ENCODE measurements around the gene ZMYM4.
"Not testable (repeated sequence)": the region's sequence is repeated elsewhere in the genome, so short reads cannot be mapped to it uniquely, and the experiment has no call there.

Gene ZMYM4

DNA sequence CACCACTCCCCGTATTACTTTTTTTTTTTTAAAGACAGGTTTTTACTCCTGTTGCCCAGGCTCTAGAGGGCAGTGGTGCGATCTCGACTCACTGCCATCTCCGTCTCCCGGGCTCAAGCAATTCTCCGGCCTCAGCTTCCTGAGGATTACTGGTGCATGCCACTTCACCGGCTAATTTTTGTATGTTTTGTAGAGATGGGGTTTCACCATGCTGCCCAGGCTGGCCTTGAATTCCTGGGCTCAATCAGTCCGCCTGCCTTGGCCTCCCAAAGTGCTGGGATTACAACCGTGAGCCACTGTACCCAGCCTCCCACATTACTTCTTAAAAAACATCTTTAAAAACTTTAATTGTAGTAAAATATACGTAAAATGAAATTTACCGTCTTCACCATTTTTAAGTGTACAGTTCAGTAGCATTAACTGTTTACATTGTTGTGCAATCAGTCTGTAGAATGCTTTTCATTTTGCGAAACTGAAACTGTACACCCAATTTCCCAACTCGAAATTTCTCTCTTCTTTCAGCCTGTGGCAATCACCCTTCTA, 77.0 kb downstream of the ZMYM4 start:
- no peaks in the 10 kb centered on the region for H3K9me3 ChIP-seq (ENCODE audit: control insufficient read depth, insufficient read depth, low read length)
- H3K4me1 ChIP-seq (ENCODE audit: control insufficient read depth, insufficient read depth, low read length): no peaks in the 10 kb centered on the region
- no peaks in the 10 kb centered on the region for H3K36me3 ChIP-seq (ENCODE audit: control insufficient read depth, insufficient read depth, low read length)
- no peaks in the 10 kb centered on the region for H3K27me3 ChIP-seq (ENCODE audit: control insufficient read depth, insufficient read depth, low read length)
- H3K9ac ChIP-seq (ENCODE audit: low read depth, low read length): no peak overlapping the region
- no peak overlapping the region for H3K4me3 ChIP-seq (ENCODE audit: low read depth, low read length)

DNA sequence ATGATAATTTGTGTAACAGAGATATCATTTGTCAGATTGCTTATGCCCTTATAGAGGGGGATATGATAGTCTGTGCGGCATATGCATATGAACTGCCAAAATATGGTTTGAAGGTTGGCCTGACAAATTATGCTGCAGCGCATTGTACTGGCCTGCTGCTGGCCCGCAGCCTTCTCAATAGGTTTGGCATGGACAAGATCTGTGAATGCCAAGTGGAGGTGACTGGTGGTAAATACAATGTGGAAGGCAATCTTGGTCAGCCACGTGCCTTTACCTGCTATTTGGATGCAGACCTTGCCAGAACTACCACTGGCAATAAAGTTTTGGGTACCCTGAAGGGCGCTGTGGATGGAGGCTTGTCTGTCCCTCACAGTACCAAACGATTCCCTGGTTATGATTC, 82.4 kb downstream of the ZMYM4 start:
- no peaks in the 10 kb centered on the region for H3K4me1 ChIP-seq (ENCODE audit: control insufficient read depth, insufficient read depth, low read length)
- H3K9ac ChIP-seq (ENCODE audit: low read depth, low read length): no peak overlapping the region
- no peak overlapping the region for H3K4me3 ChIP-seq (ENCODE audit: low read depth, low read length)
- no peaks in the 10 kb centered on the region for H3K9me3 ChIP-seq (ENCODE audit: control insufficient read depth, insufficient read depth, low read length)
- no peaks in the 10 kb centered on the region for H3K36me3 ChIP-seq (ENCODE audit: control insufficient read depth, insufficient read depth, low read length)
- H3K27me3 ChIP-seq (ENCODE audit: control insufficient read depth, insufficient read depth, low read length): no peaks in the 10 kb centered on the region

DNA sequence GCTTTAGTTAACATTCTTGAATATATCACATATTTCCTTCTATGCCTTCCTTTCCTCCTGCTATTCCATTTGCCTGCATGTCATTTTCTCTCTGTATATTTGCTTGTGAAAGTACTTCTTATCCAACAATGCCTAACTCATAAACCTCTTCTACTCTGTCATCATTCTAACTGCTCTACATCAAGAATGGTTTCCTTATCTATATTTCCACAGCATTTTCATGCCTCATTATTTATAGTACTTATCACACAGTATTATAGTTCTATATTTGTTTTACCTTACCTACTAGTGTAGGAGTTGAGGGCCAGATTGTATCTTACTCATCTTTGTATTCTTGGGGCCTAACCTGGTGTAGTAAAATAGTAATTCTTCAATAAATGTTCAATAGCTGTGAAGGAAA, 91.5 kb downstream of the ZMYM4 start:
- Histone ChIP-seq H3K4me3 (ENCODE audit: low read depth, low read length) (no peak overlapping the region), H3K27me3 (ENCODE audit: control insufficient read depth, insufficient read depth, low read length) (no peaks in the 10 kb centered on the region), H3K36me3 (ENCODE audit: control insufficient read depth, insufficient read depth, low read length) (no peaks in the 10 kb centered on the region), H3K9ac (ENCODE audit: low read depth, low read length) (no peak overlapping the region), H3K9me3 (ENCODE audit: control insufficient read depth, insufficient read depth, low read length) (no peaks in the 10 kb centered on the region), H3K4me1 (ENCODE audit: control insufficient read depth, insufficient read depth, low read length) (peaks cover 11% of the 10 kb centered on the region)

DNA sequence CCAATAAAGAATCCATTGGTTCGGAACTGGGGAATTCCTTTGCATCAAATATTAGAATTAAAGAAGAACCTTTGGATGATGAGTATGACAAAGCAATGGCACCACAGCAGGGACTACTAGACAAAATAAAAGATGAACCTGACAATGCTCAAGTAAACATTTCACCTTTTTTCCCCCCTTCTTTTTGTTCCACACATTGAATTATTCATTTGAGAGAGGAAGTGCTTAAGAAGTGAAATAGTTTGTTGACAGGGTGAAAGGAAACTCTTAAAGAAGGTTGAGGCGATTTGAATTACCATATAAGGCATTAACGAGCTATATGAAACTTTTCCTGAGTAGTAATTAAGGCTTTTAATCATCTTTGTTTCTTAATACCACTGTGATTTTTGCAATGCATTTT, 93.1 kb downstream of the ZMYM4 start:
- Histone ChIP-seq H3K4me1 (ENCODE audit: control insufficient read depth, insufficient read depth, low read length) (peaks cover 11% of the 10 kb centered on the region), H3K4me3 (ENCODE audit: low read depth, low read length) (no peak overlapping the region), H3K9me3 (ENCODE audit: control insufficient read depth, insufficient read depth, low read length) (no peaks in the 10 kb centered on the region), H3K27me3 (ENCODE audit: control insufficient read depth, insufficient read depth, low read length) (no peaks in the 10 kb centered on the region), H3K9ac (ENCODE audit: low read depth, low read length) (no peak overlapping the region), H3K36me3 (ENCODE audit: control insufficient read depth, insufficient read depth, low read length) (no peaks in the 10 kb centered on the region)

DNA sequence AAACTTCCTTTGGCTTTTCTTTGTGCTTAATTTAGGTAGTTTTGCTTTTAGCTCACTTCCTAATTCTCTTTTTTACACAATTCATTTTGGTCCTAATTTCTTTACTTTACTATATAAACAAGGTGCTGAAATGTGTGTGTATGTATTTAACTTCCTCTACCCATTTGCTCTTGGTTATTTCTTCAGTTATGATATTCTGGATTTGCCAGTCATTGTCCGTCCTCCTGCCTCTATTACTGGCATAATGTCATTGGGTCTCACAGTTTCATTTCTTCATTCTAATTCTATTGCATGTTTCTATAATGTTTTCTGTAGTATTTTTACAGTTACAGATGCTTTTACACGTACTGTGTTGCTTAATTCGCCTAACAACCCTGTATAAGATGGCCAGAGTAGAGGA, 96.2 kb downstream of the ZMYM4 start:
- no peaks in the 10 kb centered on the region for H3K36me3 ChIP-seq (ENCODE audit: control insufficient read depth, insufficient read depth, low read length)
- H3K27me3 ChIP-seq (ENCODE audit: control insufficient read depth, insufficient read depth, low read length): no peaks in the 10 kb centered on the region
- H3K4me1 ChIP-seq (ENCODE audit: control insufficient read depth, insufficient read depth, low read length): peaks cover 11% of the 10 kb centered on the region
- no peak overlapping the region for H3K9ac ChIP-seq (ENCODE audit: low read depth, low read length)
- no peaks in the 10 kb centered on the region for H3K9me3 ChIP-seq (ENCODE audit: control insufficient read depth, insufficient read depth, low read length)
- no peak overlapping the region for H3K4me3 ChIP-seq (ENCODE audit: low read depth, low read length)

DNA sequence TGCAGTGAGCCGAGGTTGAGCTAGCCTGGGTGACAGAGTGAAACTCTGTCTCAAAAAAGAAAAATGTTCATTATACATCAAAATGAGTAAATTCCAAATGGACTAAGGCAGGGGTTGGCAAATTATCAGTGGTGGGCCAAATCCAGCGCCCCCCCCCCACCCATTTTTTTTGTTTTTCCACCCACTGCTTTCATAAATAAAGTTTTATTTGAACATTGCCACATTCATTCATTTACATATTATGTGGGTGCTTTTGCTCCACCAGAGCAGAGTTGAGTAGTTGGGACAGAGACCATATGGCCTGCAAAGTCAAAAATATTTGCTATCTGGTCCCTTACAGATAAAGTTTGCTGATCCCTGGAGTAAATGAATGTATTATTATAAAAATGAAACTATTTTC, 99.4 kb downstream of the ZMYM4 start:
- Histone ChIP-seq H3K9ac (ENCODE audit: low read depth, low read length) (no peak overlapping the region), H3K27me3 (ENCODE audit: control insufficient read depth, insufficient read depth, low read length) (no peaks in the 10 kb centered on the region), H3K36me3 (ENCODE audit: control insufficient read depth, insufficient read depth, low read length) (no peaks in the 10 kb centered on the region), H3K9me3 (ENCODE audit: control insufficient read depth, insufficient read depth, low read length) (no peaks in the 10 kb centered on the region), H3K4me3 (ENCODE audit: low read depth, low read length) (no peak overlapping the region), H3K4me1 (ENCODE audit: control insufficient read depth, insufficient read depth, low read length) (no peaks in the 10 kb centered on the region)

DNA sequence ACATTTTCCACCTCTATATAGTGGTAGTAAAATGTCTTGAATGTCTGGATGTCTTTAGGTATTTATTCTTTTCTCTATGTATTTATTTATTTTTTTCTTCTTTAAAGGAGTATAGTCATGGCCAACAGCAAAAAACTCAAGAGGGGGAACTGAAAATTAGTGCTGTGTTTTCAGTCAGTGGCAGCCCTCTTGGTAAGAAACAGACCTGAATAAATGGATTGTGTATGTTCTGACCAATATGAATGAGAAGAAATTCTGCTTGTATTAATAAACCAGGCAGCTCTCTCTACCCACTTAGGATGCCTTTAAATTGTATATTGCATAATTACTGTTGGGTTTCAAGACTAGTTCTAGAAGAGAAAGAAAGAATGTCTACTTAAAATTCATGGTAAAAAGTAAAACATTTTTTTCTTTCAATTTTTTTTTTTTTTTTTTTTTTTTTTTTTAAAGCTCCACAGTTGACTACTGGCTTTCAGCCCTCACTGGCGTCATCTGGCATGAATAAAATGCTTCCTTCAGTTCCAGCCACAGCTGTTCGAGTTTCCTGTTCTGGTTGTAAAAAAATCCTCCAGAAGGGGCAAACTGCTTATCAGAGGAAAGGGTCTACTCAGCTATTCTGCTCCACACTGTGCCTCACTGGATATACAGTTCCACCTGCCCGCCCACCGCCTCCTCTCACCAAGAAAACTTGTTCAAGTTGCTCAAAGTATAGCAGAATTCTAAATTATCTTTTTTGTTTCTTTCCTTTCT, 101.6 kb downstream of the ZMYM4 start:
- H3K36me3 ChIP-seq (ENCODE audit: control insufficient read depth, insufficient read depth, low read length): no peaks in the 10 kb centered on the region
- H3K4me3 ChIP-seq (ENCODE audit: low read depth, low read length): no peak overlapping the region
- H3K9me3 ChIP-seq (ENCODE audit: control insufficient read depth, insufficient read depth, low read length): no peaks in the 10 kb centered on the region
- no peaks in the 10 kb centered on the region for H3K27me3 ChIP-seq (ENCODE audit: control insufficient read depth, insufficient read depth, low read length)
- no peak overlapping the region for H3K9ac ChIP-seq (ENCODE audit: low read depth, low read length)
- no peaks in the 10 kb centered on the region for H3K4me1 ChIP-seq (ENCODE audit: control insufficient read depth, insufficient read depth, low read length)

DNA sequence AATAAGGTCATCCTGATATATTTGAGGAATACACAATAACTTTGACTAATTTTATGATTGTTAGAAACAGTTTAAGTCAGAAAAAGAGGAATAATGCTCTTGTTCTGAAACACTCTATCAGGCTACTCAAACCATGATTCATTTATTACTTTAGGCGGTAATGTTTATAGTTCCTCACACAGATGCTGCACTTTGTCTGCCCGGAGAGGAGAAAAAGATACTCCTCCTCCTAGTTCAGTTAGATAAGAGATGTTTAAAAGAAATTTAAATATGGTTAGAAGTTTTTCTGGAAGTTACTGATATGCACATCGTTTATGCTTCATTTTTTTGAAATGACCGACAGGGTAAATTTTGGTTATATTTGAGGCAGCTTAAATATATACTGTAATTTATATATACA, 103.0 kb downstream of the ZMYM4 start:
- Histone ChIP-seq H3K36me3 (ENCODE audit: control insufficient read depth, insufficient read depth, low read length) (no peaks in the 10 kb centered on the region), H3K27me3 (ENCODE audit: control insufficient read depth, insufficient read depth, low read length) (no peaks in the 10 kb centered on the region), H3K4me1 (ENCODE audit: control insufficient read depth, insufficient read depth, low read length) (no peaks in the 10 kb centered on the region), H3K4me3 (ENCODE audit: low read depth, low read length) (no peak overlapping the region), H3K9ac (ENCODE audit: low read depth, low read length) (no peak overlapping the region), H3K9me3 (ENCODE audit: control insufficient read depth, insufficient read depth, low read length) (no peaks in the 10 kb centered on the region)

DNA sequence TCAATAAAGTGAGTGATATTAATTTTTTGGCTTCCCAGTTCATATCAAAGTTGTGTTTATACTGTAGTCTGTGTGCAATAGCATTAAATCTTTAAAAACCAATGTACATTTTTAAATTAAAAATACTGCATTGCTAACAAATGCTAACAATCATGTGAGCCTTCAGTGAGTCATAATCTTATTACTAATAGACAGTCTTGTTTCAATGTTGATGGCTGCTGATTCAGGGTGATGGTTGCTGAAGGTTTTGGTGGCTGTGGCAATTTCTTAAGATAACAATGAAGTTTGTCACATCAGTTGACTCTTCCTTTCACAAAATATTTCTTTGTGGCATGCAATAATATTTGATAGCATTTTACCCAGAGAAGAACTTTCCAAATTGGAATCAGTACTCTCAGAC, 109.0 kb downstream of the ZMYM4 start:
- Histone ChIP-seq H3K27me3 (ENCODE audit: control insufficient read depth, insufficient read depth, low read length) (no peaks in the 10 kb centered on the region), H3K9ac (ENCODE audit: low read depth, low read length) (no peak overlapping the region), H3K36me3 (ENCODE audit: control insufficient read depth, insufficient read depth, low read length) (no peaks in the 10 kb centered on the region), H3K9me3 (ENCODE audit: control insufficient read depth, insufficient read depth, low read length) (no peaks in the 10 kb centered on the region), H3K4me3 (ENCODE audit: low read depth, low read length) (no peak overlapping the region), H3K4me1 (ENCODE audit: control insufficient read depth, insufficient read depth, low read length) (no peaks in the 10 kb centered on the region)

DNA sequence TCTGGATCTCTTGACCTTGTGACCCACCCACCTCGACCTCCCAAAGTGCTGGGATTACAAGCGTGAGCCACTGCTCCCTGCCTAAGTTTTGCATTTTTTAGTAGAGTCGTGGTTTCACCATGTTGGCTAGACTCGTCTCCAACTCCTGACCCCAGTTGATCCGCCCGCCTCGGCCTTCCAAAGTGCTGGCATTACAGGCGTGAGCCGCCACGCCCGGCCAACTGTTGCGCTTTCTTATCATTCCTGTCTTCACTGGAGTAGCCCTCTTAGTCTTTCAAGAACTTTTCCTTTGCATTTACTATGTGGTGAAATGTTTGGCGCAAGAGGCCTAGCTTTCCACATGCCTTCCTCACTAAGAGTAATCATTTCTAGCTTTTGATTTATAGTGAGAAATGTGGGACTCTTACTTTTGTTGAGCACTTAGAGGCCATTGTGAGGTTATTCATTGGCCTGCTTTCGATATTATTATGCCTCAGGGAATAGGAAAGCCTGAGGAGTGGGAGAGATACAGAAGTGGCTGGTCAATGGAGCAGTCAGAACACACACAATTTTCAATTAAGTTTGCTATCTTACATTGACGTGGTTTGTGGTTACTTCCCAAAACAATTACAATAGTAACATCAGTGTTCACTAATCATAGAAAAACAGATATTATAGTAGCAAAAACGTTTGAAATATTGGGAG, 111.0 kb downstream of the ZMYM4 start:
- no peaks in the 10 kb centered on the region for H3K36me3 ChIP-seq (ENCODE audit: control insufficient read depth, insufficient read depth, low read length)
- no peaks in the 10 kb centered on the region for H3K9me3 ChIP-seq (ENCODE audit: control insufficient read depth, insufficient read depth, low read length)
- no peak overlapping the region for H3K4me3 ChIP-seq (ENCODE audit: low read depth, low read length)
- no peak overlapping the region for H3K9ac ChIP-seq (ENCODE audit: low read depth, low read length)
- H3K27me3 ChIP-seq (ENCODE audit: control insufficient read depth, insufficient read depth, low read length): no peaks in the 10 kb centered on the region
- H3K4me1 ChIP-seq (ENCODE audit: control insufficient read depth, insufficient read depth, low read length): no peaks in the 10 kb centered on the region

DNA sequence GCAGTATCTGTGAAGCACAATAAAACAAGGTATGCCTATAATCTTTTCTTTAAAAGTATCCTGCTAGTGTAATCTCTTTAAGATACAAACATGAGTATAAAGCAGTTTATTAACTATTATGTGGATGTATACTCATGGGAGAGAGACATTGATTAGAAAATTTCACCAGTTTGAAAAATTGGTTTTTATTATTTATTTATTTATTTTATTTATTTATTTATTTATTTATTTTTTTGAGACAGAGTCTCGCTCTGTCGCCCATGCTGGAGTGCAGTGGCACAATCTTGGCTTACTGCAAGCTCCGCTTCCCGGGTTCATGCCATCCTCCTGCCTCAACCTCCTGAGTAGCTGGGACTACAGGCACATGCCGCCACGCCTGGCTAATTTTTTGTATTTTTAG, 111.6 kb downstream of the ZMYM4 start:
- H3K27me3 ChIP-seq (ENCODE audit: control insufficient read depth, insufficient read depth, low read length); H3K36me3 ChIP-seq (ENCODE audit: control insufficient read depth, insufficient read depth, low read length); H3K9me3 ChIP-seq (ENCODE audit: control insufficient read depth, insufficient read depth, low read length); H3K4me1 ChIP-seq (ENCODE audit: control insufficient read depth, insufficient read depth, low read length); H3K4me3 ChIP-seq (ENCODE audit: low read depth, low read length); H3K9ac ChIP-seq (ENCODE audit: low read depth, low read length): not testable (repeated sequence)

DNA sequence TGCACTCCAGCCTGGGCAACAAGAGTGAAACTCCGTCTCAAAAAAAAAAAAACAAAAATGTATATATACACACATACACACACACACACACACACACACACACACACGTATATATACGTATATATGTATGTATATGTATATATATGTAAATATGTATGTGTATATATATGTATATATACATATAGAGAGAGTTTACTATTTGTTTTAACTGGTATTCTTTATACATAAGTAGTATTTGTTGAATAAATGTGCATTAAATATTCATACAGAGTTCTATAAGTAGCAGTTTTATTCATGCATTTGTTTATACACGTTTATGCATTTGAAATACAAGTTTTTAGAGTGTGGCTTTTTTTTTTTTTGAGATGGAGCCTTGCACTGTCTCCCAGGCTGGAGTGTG, 113.6 kb downstream of the ZMYM4 start:
- Histone ChIP-seq H3K9ac (ENCODE audit: low read depth, low read length) (no peak overlapping the region), H3K27me3 (ENCODE audit: control insufficient read depth, insufficient read depth, low read length) (no peaks in the 10 kb centered on the region), H3K4me1 (ENCODE audit: control insufficient read depth, insufficient read depth, low read length) (no peaks in the 10 kb centered on the region), H3K4me3 (ENCODE audit: low read depth, low read length) (no peak overlapping the region), H3K36me3 (ENCODE audit: control insufficient read depth, insufficient read depth, low read length) (no peaks in the 10 kb centered on the region), H3K9me3 (ENCODE audit: control insufficient read depth, insufficient read depth, low read length) (no peaks in the 10 kb centered on the region)

Data from iPS-15b (cell line).